HG02798 (cell line): ENCODE results near the gene IFI16.
"Not testable (repeated sequence)": the region's sequence is repeated elsewhere in the genome, so short reads cannot be mapped to it uniquely, and the experiment has no call there.

Source experiments
- ATAC-seq: cut with Tn5 transposase; IDR thresholded peaks from one replicate; pipeline ENCODE4 v1.9.1; 2021; ENCODE audit warnings: mild to moderate bottlenecking; ENCODE audit not compliant: unreplicated experiment, poor library complexity

The IFI16 gene

DNA sequence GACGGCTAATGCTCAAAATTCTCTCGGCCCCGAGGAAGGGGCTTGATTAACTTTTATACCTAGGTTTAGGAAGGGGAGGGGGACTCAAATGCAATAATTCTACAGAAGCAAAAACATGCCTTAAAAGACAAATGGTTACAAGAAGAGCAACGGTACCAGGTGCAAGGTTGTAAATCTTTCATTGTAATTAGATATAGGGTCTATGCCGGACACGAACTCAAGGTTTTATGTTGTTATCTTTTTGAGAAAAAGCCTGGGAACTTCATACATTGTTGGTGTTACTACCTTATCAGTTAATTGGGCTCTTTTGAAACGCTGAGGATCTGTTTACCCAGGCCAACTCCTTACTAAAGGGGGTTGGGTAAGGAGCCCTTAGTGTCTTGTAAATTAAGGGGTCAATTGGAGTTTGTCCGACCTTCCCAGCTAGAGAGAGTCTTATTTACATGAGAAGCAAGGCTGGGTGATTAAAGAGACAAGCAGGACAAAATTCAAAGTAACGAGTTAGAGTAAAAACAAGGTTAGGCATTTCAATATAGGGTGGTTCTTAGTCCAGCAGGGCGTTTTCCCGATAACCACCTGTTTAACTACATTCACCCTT lies 3.4 kb upstream of the IFI16 start:
- not testable (repeated sequence) for ATAC-seq

GRCh38 chr1:159007726-159008125 lies 2.0 kb upstream of the IFI16 start:
- no peak for ATAC-seq

GRCh38 chr1:159008744-159009188 lies 941 bp upstream of the IFI16 start:
- peak; percentile 72 for ATAC-seq

DNA sequence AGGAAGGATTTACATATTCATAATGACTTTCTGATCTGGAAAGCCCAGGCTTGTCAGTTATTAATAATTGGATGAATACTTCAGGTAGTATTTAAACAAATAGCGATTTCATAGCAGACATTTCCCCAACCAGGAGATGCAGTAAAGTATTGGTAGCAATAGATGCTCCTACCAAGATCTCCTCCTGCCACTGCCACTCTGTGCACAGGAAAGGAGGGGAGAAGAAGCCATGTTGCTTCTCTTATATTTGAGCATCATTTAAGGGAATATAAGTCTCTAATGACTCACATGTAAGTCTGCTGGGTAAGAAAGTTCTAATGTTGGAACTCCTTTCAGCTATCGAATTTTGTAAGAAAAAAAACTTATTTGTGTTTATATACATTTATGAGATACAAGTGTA lies 420 bp upstream of the IFI16 start:
- ATAC-seq: no peak

GRCh38 chr1:159010391-159010790 lies 684 bp downstream of the IFI16 start:
- no peak for ATAC-seq

DNA sequence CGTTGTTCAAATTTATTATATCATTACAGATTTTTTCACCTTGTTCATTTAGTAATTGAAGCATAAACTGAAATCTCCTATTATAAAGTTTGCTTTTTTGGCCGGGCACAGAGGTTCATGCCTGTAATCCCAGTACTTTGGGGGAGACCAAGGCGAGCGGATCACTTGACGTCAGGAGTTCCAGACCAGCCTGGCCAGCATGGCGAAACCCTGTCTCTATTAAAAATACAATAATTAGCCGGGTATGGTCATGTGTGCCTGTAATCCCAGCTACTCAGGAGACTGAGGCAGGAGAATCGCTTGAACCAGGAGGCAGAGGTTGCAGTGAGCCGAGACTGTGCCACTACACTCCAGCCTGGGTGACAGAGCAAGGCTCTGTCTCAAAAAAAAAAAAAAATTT lies 1.3 kb downstream of the IFI16 start:
- ATAC-seq: not testable (repeated sequence)

GRCh38 chr1:159011751-159012150 lies 2.0 kb downstream of the IFI16 start:
- ATAC-seq: no peak

DNA sequence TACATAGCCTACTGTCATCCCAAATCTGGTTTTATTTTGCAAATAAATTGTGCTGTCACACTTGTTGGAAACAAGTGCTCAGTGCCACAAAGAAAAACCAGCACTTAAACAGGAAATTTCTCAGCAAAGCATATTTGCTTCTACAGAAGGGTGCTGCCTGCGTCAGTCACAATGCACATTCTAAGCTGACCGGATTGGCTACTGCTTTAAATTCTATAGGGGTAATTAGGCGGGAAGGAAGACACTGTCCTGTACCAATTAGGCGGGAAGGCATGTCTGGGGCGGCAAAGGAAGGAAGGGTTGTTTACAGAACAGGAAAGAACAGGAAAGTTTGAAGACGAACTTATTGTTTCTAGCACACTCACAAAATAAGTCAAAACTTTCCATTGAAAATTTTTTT lies 2.8 kb downstream of the IFI16 start:
- peak; percentile 14 for ATAC-seq

DNA sequence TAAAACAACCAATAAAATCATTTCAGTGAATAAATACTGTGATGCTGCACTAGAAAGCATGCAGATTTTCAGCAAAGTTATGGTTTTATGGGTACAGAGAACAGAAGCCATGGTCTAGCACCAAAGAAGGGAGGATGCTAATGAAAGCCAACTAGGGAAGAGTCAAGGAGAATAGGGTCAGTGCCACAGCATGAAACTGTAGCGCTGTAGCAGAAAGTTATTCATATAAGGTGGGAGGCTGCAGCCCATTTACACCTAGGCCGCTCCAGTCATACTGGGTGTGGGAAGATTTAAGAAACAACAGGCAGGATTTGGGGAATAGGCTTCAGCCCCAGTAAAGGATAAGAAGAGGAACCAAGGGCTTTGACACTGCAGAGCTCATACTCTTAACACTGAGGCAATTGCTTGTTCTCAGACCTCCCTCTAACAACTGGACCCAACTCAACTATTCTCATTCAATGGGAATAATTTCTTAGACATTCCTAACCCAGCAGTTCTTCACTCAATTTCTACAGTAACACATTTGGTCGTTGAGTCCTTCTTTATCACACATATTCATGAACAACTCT lies 4.4 kb downstream of the IFI16 start:
- no peak for ATAC-seq

DNA sequence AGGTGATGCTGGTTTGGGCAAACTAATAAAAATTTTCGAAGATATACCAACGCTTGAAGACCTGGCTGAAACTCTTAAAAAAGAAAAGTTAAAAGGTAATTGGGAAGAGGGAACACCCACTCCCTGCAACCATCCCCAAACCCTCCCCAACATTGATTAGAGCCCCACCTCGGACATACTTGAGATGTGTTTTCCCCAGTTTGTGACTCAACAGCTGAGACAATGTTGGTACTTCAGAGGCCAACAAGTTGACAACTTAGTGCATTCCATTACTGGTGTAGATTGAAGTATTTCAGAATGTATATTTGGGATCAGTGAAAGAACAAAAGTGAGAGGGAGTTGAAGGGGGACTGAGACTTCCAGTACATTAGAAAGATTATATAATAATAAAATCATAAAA lies 5.1 kb downstream of the IFI16 start:
- no peak for ATAC-seq

DNA sequence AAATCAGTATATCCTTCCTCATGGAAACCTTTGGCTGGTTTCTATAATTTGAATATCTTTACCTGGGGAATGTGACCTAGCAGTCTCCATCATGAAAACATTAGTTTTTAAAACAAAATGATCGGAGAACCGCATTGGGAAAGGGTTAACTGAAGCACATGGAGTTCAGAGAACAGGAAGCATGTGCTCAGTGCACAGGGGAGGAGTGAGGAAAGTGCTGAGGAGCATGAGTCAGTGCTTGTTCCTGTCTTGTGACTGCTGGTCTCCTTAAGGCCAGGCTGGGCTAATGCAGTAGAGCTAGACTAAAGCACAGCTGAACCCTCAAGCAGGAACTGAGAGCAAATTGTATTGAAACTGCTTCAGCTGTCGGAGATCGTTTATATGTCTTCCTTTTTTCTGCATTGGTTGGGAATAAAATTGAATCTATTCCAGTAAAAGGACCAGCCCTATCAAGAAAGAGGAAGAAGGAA lies 5.8 kb downstream of the IFI16 start:
- peak; percentile 98 for ATAC-seq

DNA sequence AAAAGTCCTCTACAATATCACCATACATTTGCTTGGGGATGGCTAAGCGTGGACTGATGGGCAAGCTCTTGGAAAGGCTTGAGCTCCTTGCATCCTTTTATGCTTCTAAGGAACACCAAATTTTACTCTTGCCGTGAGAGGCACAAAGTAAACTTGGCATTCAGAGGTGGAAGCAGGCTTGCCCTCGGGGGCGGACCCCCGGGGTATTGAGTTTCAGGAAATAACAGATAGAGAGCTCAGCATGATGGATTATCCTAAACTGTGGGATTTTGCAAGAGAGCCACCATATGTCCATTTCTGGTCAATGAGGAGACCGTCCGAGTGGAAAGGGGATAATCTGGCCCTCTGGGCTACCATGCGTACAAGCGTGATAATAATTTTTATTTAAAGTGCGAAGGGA lies 14.0 kb downstream of the IFI16 start:
- ATAC-seq: no peak

GRCh38 chr1:159025043-159025442 lies 15.3 kb downstream of the IFI16 start:
- ATAC-seq: no peak

- ATAC-seq: not testable (repeated sequence)
These were observed 17.1 kb downstream of the IFI16 start for GRCh38 chr1:159026841-159027240.

DNA sequence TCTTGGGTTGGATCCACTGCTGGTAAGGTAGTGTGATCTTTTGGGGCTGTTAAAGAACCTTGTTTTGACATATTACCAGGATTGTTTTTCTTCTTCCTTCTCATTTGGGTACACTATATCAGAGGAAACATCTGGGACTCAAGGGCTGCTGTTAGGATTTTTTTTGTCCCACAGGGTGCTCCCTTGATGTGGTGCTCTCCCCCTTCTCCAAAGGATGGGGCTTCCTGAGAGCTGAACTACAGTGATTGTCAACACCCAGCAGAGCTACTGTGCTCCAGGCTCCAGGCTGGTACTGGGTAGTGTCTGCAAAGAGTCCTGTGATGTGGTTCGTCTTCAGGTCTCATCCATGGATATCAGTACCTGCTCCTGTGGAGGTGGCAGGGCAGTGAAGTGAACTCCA lies 20.6 kb downstream of the IFI16 start:
- no peak for ATAC-seq

- ATAC-seq: no peak
These were observed 21.3 kb downstream of the IFI16 start for GRCh38 chr1:159030877-159031447.

DNA sequence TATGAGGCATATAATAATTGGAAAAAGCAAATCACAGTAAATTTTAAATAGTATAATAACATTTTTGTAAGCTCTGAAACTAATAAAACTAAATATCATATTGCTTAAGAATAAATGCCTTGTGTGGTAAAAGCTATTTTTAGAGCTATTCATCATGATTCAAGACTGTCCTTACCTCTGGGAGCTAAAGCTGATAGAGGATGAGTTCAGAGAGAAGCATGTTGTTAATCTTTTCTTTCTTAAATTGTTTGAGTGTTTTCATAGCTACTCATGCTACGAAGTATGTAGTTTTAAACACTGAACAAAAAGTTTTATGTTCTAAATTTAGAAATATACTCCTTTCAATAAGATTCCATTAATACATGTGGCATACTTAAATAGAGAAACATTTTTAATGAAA lies 30.5 kb downstream of the IFI16 start:
- ATAC-seq: no peak

DNA sequence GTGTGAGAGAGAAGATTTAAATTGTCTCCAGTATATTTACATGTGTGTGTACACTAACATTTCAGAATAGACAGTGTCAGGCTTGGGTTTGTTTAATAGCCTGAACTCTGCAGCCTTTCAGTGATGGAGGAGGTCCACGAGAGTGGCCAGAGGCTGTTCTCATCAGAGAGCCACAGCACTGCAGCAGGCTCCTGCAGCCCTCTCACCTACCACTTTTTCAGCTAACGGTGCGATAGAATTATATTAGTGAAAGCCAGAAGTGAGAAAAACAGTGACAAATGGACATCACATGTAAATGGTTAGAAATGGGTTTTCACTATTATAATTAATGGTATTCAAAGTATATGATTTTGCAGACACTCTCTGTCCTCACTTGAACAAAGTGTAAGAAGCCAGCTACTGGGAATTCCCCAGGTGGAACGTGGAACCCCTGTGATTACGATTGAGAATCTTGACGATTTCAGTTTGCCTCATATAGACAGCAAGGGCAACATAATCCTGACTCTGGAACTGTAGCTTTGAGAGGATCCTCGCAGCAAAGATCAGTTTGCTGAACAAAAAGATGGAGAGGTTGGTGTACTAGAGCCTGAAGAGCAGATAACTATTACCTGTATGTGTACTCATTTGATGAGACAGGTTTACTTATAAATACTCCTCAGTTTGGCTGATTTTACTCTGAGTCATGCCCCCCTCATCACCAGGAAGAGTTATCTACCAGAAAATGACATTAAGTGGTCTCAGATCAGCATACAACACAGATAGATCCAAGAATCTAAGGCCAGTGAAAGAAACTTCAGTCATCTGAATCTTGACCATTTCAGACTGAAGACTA lies 31.4 kb downstream of the IFI16 start:
- ATAC-seq: peak; percentile 57

DNA sequence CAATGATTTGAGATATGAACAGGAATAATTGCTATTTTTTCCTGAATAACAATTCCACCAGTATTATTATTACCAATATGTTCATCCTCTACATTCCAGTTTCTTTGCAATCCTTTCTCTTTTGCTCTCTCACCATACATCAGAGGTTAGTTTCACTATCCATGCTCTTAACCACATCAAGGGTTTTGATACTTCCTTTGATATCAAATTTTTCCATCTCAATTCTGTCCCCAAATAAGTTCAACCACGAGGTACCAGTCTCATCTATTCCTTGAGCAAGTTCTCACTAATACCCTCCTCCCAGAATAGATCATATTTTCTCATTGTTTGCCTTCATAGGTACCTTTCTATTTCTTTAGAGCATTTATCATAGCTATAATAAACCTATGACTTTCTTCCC lies 36.8 kb downstream of the IFI16 start:
- ATAC-seq: not testable (repeated sequence)

GRCh38 chr1:159051436-159051835 lies 41.7 kb downstream of the IFI16 start:
- no peak for ATAC-seq

GRCh38 chr1:159054427-159054826 lies 44.7 kb downstream of the IFI16 start:
- no peak for ATAC-seq
